GM10266 (cell line): ENCODE results near the gene ZFP36L2.

Source experiments
- DNase-seq: peaks from one replicate; pipeline ENCODE4 v3.0.0; 2012; ENCODE audit errors: extremely low spot score
- CTCF ChIP-seq: IDR thresholded peaks from 2 replicates; pipeline ENCODE4 v1.5.1; 2012; ENCODE audit warnings: mild to moderate bottlenecking, low read depth; ENCODE audit not compliant: control insufficient read depth, insufficient read depth; ENCODE audit errors: missing control alignments

Gene ZFP36L2

GRCh38 chr2:43262239-43262638 is 35.8 kb upstream of the ZFP36L2 start:
- no peak for DNase-seq
- no peak for TF ChIP-seq CTCF

GRCh38 chr2:43259512-43259911 is 33.1 kb upstream of the ZFP36L2 start:
- DNase-seq: no peak
- TF ChIP-seq CTCF: no peak

- no peak for TF ChIP-seq CTCF
- no peak for DNase-seq
Measured at GRCh38 chr2:43258547-43259156, 32.2 kb upstream of the ZFP36L2 start.

- no peak for TF ChIP-seq CTCF
- no peak for DNase-seq
Measured at GRCh38 chr2:43255296-43255910, 29.0 kb upstream of the ZFP36L2 start.

- TF ChIP-seq CTCF: no peak
- no peak for DNase-seq
Measured at GRCh38 chr2:43254331-43254730, 27.9 kb upstream of the ZFP36L2 start.

- TF ChIP-seq CTCF: no peak
- DNase-seq: no peak
Measured at GRCh38 chr2:43251171-43251731, 24.8 kb upstream of the ZFP36L2 start.

GRCh38 chr2:43250015-43250414 is 23.6 kb upstream of the ZFP36L2 start:
- DNase-seq: no peak
- no peak for TF ChIP-seq CTCF
